HCT116 (cell line): Measurements from ENCODE around the gene CES3. TPM values are rescaled to one million over a fixed set of nuclear protein-coding genes. Genes with fewer than 3 reads are reported as not detected.

Experiments
- ATAC-seq: fragments of 200-7000 bp; cut with Tn5 transposase; 2 replicates; pipeline ENCODE4 v1.9.1; 2020; ENCODE audit warnings: mild to moderate bottlenecking, moderate library complexity
- BruUV-seq: library from RNA; stranded (reverse); fragments of 400-500 nt; replicated peaks from 2 replicates; lab custom pipeline; 2021; lab: Mats Ljungman, UMichigan
- CTCF ChIA-PET: fragments of 300-600 bp; sonication (Branson Sonifier 250); formaldehyde crosslinking; loops from one replicate; lab custom pipeline; 2021; ENCODE audit warnings: antibody characterized with exemption; lab: Charles Lee
- POLR2A ChIA-PET: fragments of 300-600, 350-600 bp; sonication (Branson Sonifier 250); formaldehyde crosslinking; loops from one replicate; lab custom pipeline; 2021; ENCODE audit warnings: antibody characterized with exemption; lab: Charles Lee
- RAD21 ChIA-PET, 2 experiments: fragments of 300-600 bp; sonication (Branson Sonifier 250); formaldehyde crosslinking; loops; one replicate each; lab custom pipeline; 2023; ENCODE audit warnings: low total read pairs in 2 of 2; ENCODE audit not compliant: uncharacterized antibody in 2 of 2, unreplicated experiment in 2 of 2, low non-redundant PET in 1 of 2; lab: Charles Lee
- DNase-seq: peaks from one replicate; pipeline ENCODE4 v3.0.0-alpha.2; 2010; ENCODE audit warnings: low read depth, low spot score
- H2AFZ ChIP-seq: fragments of 200-600 bp; shearing (Covaris generic), sonication (generic); 2 replicates; pipeline ENCODE4 v1.6.1; 2017; ENCODE audit warnings: low read depth, mixed run types, mixed read lengths, antibody characterized with exemption, low read length; ENCODE audit not compliant: poor library complexity, severe bottlenecking
- H3K27ac ChIP-seq: 2 replicates; pipeline ENCODE4 v1.5.1; 2012; ENCODE audit warnings: low read depth, low read length
- H3K27me3 ChIP-seq: fragments of 200-600 bp; sonication (generic); 2 replicates; pipeline ENCODE4 v1.6.1; 2016; ENCODE audit warnings: mixed run types, low read length, mixed read lengths; ENCODE audit not compliant: insufficient read depth
- H3K36me3 ChIP-seq, 2 experiments: fragments of 200-500 bp in 1 of 2; fragments of 200-600 bp in 1 of 2; sonication (Bioruptor generic) in 1 of 2; sonication (generic) in 1 of 2; 2 replicates each; pipeline versions ENCODE4 v1.5.1 to v1.6.1; 2014 to 2016; ENCODE audit warnings: low read length in 2 of 2, inconsistent platforms in 1 of 2, mixed read lengths in 1 of 2, mixed run types in 1 of 2; ENCODE audit not compliant: insufficient read depth in 2 of 2, control insufficient read depth in 1 of 2
- H3K4me1 ChIP-seq, 2 experiments: fragments of 200-600 bp in 1 of 2; sonication (generic) in 1 of 2; 2 replicates each; pipeline versions ENCODE4 v1.5.1 to v1.6.1; 2012 to 2017; ENCODE audit warnings: low read length in 2 of 2, inconsistent platforms in 1 of 2, mild to moderate bottlenecking in 1 of 2, mixed read lengths in 1 of 2, mixed run types in 1 of 2, moderate library complexity in 1 of 2; ENCODE audit not compliant: insufficient read depth in 2 of 2, control insufficient read depth in 1 of 2
- H3K4me2 ChIP-seq: fragments of 200-600 bp; sonication (generic); 2 replicates; pipeline ENCODE4 v1.6.1; 2017; ENCODE audit warnings: mixed run types, low read length, mixed read lengths
- H3K4me3 ChIP-seq, 2 experiments: fragments of 200-600 bp in 1 of 2; sonication (generic) in 1 of 2; replicated peaks in 1 of 2; 2 replicates each; pipeline ENCODE4 v1.5.1; 2011 to 2016; ENCODE audit warnings: low read length in 2 of 2, control low read depth in 1 of 2, low read depth in 1 of 2, mild to moderate bottlenecking in 1 of 2, mixed read lengths in 1 of 2, mixed run types in 1 of 2
- H3K79me2 ChIP-seq: fragments of 200-600 bp; sonication (generic); 2 replicates; pipeline ENCODE4 v1.6.1; 2017; ENCODE audit warnings: mild to moderate bottlenecking, mixed run types, low read length, moderate library complexity, mixed read lengths; ENCODE audit not compliant: insufficient read depth
- H3K9ac ChIP-seq: fragments of 200-600 bp; sonication (generic); 2 replicates; pipeline ENCODE4 v1.6.1; 2016; ENCODE audit warnings: low read length, mixed read lengths
- H3K9me2 ChIP-seq: fragments of 200-600 bp; sonication (generic), shearing (Covaris generic); 2 replicates; pipeline ENCODE4 v1.6.1; 2017; ENCODE audit warnings: mixed run types, mild to moderate bottlenecking, moderate library complexity; ENCODE audit not compliant: insufficient read depth
- H3K9me3 ChIP-seq, 2 experiments: fragments of 200-500 bp in 1 of 2; fragments of 200-600 bp in 1 of 2; sonication (Bioruptor generic) in 1 of 2; sonication (generic) in 1 of 2; 2 replicates each; pipeline ENCODE4 v1.6.1; 2014 to 2017; ENCODE audit warnings: low read length in 2 of 2, mixed read lengths in 2 of 2, inconsistent platforms in 1 of 2, low read depth in 1 of 2, mild to moderate bottlenecking in 1 of 2, mixed run types in 1 of 2, moderate library complexity in 1 of 2; ENCODE audit not compliant: control insufficient read depth in 1 of 2, insufficient read depth in 1 of 2
- H4K20me1 ChIP-seq: fragments of 200-600 bp; sonication (generic), shearing (Covaris generic); 2 replicates; pipeline ENCODE4 v1.6.1; 2017; ENCODE audit warnings: mixed run types, mild to moderate bottlenecking, moderate library complexity; ENCODE audit not compliant: insufficient read depth
- CBX3 ChIP-seq: IDR thresholded peaks from 2 replicates; pipeline ENCODE4 v1.6.1; 2012; ENCODE audit warnings: low read depth
- EZH2 ChIP-seq: fragments of 200-600 bp; sonication (generic); IDR thresholded peaks from 2 replicates; pipeline ENCODE4 v1.6.1; 2017; ENCODE audit warnings: antibody characterized with exemption, mixed run types
- EZH2phosphoT487 ChIP-seq: fragments of 200-600 bp; IDR thresholded peaks from 2 replicates; pipeline ENCODE4 v1.6.1; 2018; ENCODE audit warnings: antibody characterized with exemption, borderline replicate concordance
- FOSL1 ChIP-seq: IDR thresholded peaks from 2 replicates; pipeline ENCODE4 v1.6.1; 2012; ENCODE audit warnings: low read depth
- POLR2A ChIP-seq: IDR thresholded peaks from 2 replicates; pipeline ENCODE4 v1.7.0; 2011; ENCODE audit warnings: borderline replicate concordance; ENCODE audit not compliant: insufficient read depth, insufficient read length; ENCODE audit errors: extremely low read depth
- RAD21 ChIP-seq: IDR thresholded peaks from 2 replicates; pipeline ENCODE4 v1.6.1; 2012; ENCODE audit warnings: low read depth, mild to moderate bottlenecking
- SP1 ChIP-seq: IDR thresholded peaks from 2 replicates; pipeline ENCODE4 v1.6.1; 2012; ENCODE audit warnings: low read depth
- SRF ChIP-seq: IDR thresholded peaks from 2 replicates; pipeline ENCODE4 v1.6.1; 2012; ENCODE audit warnings: low read depth
- TCF7L2 ChIP-seq: IDR thresholded peaks from 2 replicates; pipeline ENCODE4 v1.7.0; 2011; ENCODE audit warnings: borderline replicate concordance, inconsistent platforms; ENCODE audit not compliant: insufficient read depth, insufficient read length; ENCODE audit errors: extremely low read depth
- ZNF274 ChIP-seq: fragments of 200-500 bp; sonication (Bioruptor generic); IDR thresholded peaks from 2 replicates; pipeline ENCODE4 v1.6.1; 2014; ENCODE audit warnings: mild to moderate bottlenecking, low read depth, low read length, inconsistent platforms
- intact Hi-C: fragments of 100-400 bp; cut with micrococcal nuclease; formaldehyde crosslinking; loops from 2 replicates; pipeline ENCODE4 v1.10.0; 2022
- total RNA-seq: library from RNA; stranded (reverse); gene quantifications from one replicate; pipeline ENCODE4 v1.2.1, GENCODE V29; 2021; ENCODE audit not compliant: unreplicated experiment
- TF ChIP-seq, protein P1 (sequence below), 3 experiments: fragments of 200-600 bp in 1 of 3; sonication (generic) in 1 of 3; IDR thresholded peaks in 2 of 3; conservative IDR thresholded peaks in 1 of 3; 2 replicates each; pipeline ENCODE4 v1.5.1; 2012 to 2017; ENCODE audit warnings: low read depth in 2 of 3, low read length in 2 of 3, antibody characterized with exemption in 1 of 3, borderline replicate concordance in 1 of 3, control low read depth in 1 of 3, mild to moderate bottlenecking in 1 of 3, mixed read lengths in 1 of 3, mixed run types in 1 of 3, moderate library complexity in 1 of 3; ENCODE audit not compliant: insufficient read depth in 1 of 3

Gene CES3
- total RNA-seq, 1 experiment from 2014 or later, result 10.8 TPM

DNA sequence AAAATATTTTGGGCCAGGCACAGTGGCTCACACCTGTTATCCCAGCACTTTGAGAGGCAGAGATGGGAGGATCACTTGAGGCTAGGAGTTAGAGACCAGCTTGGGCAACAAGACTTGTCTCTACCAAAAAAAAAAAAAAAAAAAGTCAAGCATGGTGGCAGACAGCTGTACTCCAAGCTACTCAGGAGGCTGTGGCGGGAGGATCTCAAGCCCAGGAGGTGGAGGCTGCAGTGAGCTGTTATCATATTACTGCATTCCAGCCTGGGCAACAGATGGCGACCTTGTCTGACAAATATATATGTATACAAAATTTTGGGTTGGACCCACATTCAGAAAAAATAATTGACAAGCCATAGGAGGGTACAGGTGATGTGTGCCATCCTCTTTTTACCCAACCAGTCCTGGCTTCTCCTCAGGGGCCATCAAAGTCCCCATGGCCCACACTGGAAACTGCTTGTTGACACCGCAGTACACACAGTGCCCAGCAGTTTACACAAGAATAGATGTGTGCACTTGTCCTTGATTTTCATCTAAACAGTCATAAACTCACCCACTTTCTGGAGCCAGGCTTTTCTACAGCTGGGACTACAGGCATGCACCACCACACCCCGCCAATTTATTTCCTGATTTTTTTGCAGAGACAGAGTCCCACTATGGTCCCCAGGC, 24.0 kb upstream of the CES3 start:
- RAD21 ChIA-PET, result no interaction called here
- Histone ChIP-seq H3K9me2 (no peaks in the 10 kb centered on the region), H4K20me1 (no peaks in the 10 kb centered on the region), H3K79me2 (peaks cover 61% of the 10 kb centered on the region), H2AFZ (no peak overlapping the region), H3K4me3 (no peak overlapping the region), H3K27ac (no peak overlapping the region), H3K4me1 (peaks cover 0 to 26% of the 10 kb centered on the region in 2 experiments; a peak in 3 of 4 replicates), H3K36me3 (peaks cover 25 to 38% of the 10 kb centered on the region in 2 experiments; a peak in 3 of 4 replicates), H3K9me3 (no peaks in the 10 kb centered on the region), H3K27me3 (no peaks in the 10 kb centered on the region), H3K9ac (no peak overlapping the region), H3K4me2 (no peak overlapping the region)
- BruUV-seq, result no TSS peak
- DNase-seq, result no peak
- CTCF ChIA-PET, result interaction anchor here (1.2 kb wide), 1 partner anchor 24 kb away, joined by 3 read pairs; the partner anchor contains the start of gene CES3
- no peak for TF ChIP-seq RAD21
- no peak for TF ChIP-seq ZNF274
- no peak for TF ChIP-seq TCF7L2
- TF ChIP-seq CBX3, result no peak
- TF ChIP-seq, protein P1, sequence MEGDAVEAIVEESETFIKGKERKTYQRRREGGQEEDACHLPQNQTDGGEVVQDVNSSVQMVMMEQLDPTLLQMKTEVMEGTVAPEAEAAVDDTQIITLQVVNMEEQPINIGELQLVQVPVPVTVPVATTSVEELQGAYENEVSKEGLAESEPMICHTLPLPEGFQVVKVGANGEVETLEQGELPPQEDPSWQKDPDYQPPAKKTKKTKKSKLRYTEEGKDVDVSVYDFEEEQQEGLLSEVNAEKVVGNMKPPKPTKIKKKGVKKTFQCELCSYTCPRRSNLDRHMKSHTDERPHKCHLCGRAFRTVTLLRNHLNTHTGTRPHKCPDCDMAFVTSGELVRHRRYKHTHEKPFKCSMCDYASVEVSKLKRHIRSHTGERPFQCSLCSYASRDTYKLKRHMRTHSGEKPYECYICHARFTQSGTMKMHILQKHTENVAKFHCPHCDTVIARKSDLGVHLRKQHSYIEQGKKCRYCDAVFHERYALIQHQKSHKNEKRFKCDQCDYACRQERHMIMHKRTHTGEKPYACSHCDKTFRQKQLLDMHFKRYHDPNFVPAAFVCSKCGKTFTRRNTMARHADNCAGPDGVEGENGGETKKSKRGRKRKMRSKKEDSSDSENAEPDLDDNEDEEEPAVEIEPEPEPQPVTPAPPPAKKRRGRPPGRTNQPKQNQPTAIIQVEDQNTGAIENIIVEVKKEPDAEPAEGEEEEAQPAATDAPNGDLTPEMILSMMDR (IDR thresholded peaks at IDR 0.05 in 2 of 3, conservative IDR thresholded peaks at IDR 0.05 in 1 of 3; ENCODE audit: borderline replicate concordance in 1 of 3, insufficient read depth in 1 of 3, low read depth in 2 of 3, low read length in 2 of 3), result no peak
- TF ChIP-seq SRF, result no peak
- no peak for TF ChIP-seq EZH2phosphoT487
- no peak for TF ChIP-seq SP1
- no peak for TF ChIP-seq EZH2
- no peak for TF ChIP-seq POLR2A
- TF ChIP-seq FOSL1, result no peak
- intact Hi-C loops, result no loop called here
- ATAC-seq, result no peak
- POLR2A ChIA-PET, result no interaction called here
